Hepatocyte (in vitro differentiated cells): Measurements from ENCODE around the gene FASTK. TPM values are rescaled to one million over a fixed set of nuclear protein-coding genes. Genes with fewer than 3 reads are reported as not detected.

Experiments
- DNase-seq: peaks from one replicate; pipeline ENCODE4 v3.0.0-alpha.2; 2016; ENCODE audit warnings: low spot score
- H2AFZ ChIP-seq: fragments of 200-600 bp; sonication (generic); 2 replicates; pipeline ENCODE4 v1.6.0; 2016; ENCODE audit warnings: antibody characterized with exemption, mild to moderate bottlenecking
- H3K27ac ChIP-seq: fragments of 200-600 bp; sonication (generic); 2 replicates; pipeline ENCODE4 v1.5.1; 2016; ENCODE audit warnings: mild to moderate bottlenecking
- H3K27me3 ChIP-seq: fragments of 200-600 bp; sonication (generic); 2 replicates; pipeline ENCODE4 v1.6.1; 2016
- H3K36me3 ChIP-seq: fragments of 200-600 bp; sonication (generic); replicated peaks from 2 replicates; pipeline ENCODE4 v1.5.1; 2016; ENCODE audit warnings: low read depth; ENCODE audit not compliant: insufficient read depth
- H3K4me1 ChIP-seq: fragments of 200-600 bp; sonication (generic); 2 replicates; pipeline ENCODE4 v1.5.1; 2016; ENCODE audit warnings: mild to moderate bottlenecking, moderate library complexity; ENCODE audit not compliant: insufficient read depth
- H3K4me2 ChIP-seq: fragments of 200-600 bp; sonication (generic); 2 replicates; pipeline ENCODE4 v1.6.0; 2016
- H3K4me3 ChIP-seq: fragments of 200-600 bp; sonication (generic); 2 replicates; pipeline ENCODE4 v1.5.1; 2016; ENCODE audit warnings: mild to moderate bottlenecking
- H3K79me2 ChIP-seq: fragments of 200-600 bp; sonication (generic); 2 replicates; pipeline ENCODE4 v1.6.0; 2017; ENCODE audit warnings: mild to moderate bottlenecking
- H3K9me2 ChIP-seq: fragments of 200-600 bp; sonication (generic); replicated peaks from 2 replicates; pipeline ENCODE4 v1.6.0; 2017; ENCODE audit warnings: mild to moderate bottlenecking; ENCODE audit not compliant: insufficient read depth
- H3K9me3 ChIP-seq: fragments of 200-600 bp; sonication (generic); 2 replicates; pipeline ENCODE4 v1.5.1; 2016; ENCODE audit warnings: low read depth, mild to moderate bottlenecking
- H4K20me1 ChIP-seq: fragments of 200-600 bp; sonication (generic); 2 replicates; pipeline ENCODE4 v1.6.0; 2016; ENCODE audit warnings: mild to moderate bottlenecking; ENCODE audit not compliant: insufficient read depth, poor library complexity, severe bottlenecking
- CTCF ChIP-seq: fragments of 200-600 bp; sonication (generic); IDR thresholded peaks from 2 replicates; pipeline ENCODE4 v1.5.1; 2016; ENCODE audit warnings: antibody characterized with exemption, mild to moderate bottlenecking; ENCODE audit not compliant: poor library complexity
- EZH2 ChIP-seq: fragments of 200-600 bp; sonication (generic); IDR thresholded peaks from 2 replicates; pipeline ENCODE4 v1.6.1; 2016; ENCODE audit warnings: antibody characterized with exemption, mild to moderate bottlenecking, borderline replicate concordance
- EZH2phosphoT487 ChIP-seq: fragments of 200-600 bp; sonication (generic); IDR thresholded peaks from one replicate; pipeline ENCODE4 v1.6.1; 2018; ENCODE audit warnings: antibody characterized with exemption, mild to moderate bottlenecking, low read depth, moderate library complexity; ENCODE audit not compliant: unreplicated experiment, severe bottlenecking
- WGBS: methylation state at CpG from one replicate; pipeline ENCODE4 v1.1.6; 2016; ENCODE audit warnings: low lambda C conversion rate; ENCODE audit errors: missing lambda C conversion rate; 5-methylcytosine and 5-hydroxymethylcytosine counted together
- polyA plus RNA-seq: library from polyadenylated mRNA; unstranded; fragments of >200 nt; fragmentation: Nextera tagmentation; extraction: Ambion mirVana; gene quantifications from 2 replicates; pipeline ENCODE4 v1.2.1, GENCODE V29; 2016
- total RNA-seq: library from RNA; depleted of rRNA; stranded (reverse); fragments of >200 nt; gene quantifications from 2 replicates; pipeline ENCODE4 v1.2.3, GENCODE V29; 2014

FASTK gene
- total and polyA plus RNA-seq, 2 experiments from 2014 or later: 105 to 193 TPM

- no peaks in the 10 kb centered on the region for H3K9me3 ChIP-seq
- peaks cover 44% of the 10 kb centered on the region for H3K4me1 ChIP-seq
- TF ChIP-seq EZH2phosphoT487 (no peak), EZH2 (no peak), CTCF (no peak)
- H3K27ac ChIP-seq: peak overlapping the region; percentile 97
- H3K36me3 ChIP-seq: no peaks in the 10 kb centered on the region
- peak overlapping the region; percentile 88 for H3K4me2 ChIP-seq
- no peaks in the 10 kb centered on the region for H3K9me2 ChIP-seq
- peak; percentile 56 for DNase-seq
- H3K27me3 ChIP-seq: no peaks in the 10 kb centered on the region
- H2AFZ ChIP-seq: no peak overlapping the region
- peaks cover 53% of the 10 kb centered on the region for H3K79me2 ChIP-seq
- peaks cover 27% of the 10 kb centered on the region for H4K20me1 ChIP-seq
- 16% methylated on average over 20 of the region's 21 CpGs for WGBS
- H3K4me3 ChIP-seq: peak overlapping the region; percentile 94
Measured at GRCh38 chr7:151060416-151061212, 20.0 kb downstream of the FASTK start.

DNA sequence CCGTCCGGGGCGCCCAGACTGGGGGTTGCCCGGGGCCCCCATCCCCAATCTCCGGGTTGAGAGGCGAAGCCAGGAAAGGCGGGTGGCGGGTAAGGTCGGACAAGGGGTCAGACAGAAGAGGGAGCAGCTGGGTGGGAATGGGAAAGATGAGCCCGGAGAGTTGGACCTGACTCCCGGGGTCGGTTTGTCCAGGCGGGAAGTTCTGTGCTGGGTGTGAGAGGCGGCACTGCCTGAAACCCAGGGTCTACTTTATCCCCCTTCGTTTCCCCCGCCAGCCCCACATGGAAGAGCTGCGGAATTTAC lies 20.5 kb downstream of the FASTK start:
- Histone ChIP-seq H2AFZ (peak overlapping the region; percentile 50), H3K9me2 (no peaks in the 10 kb centered on the region), H3K27me3 (no peaks in the 10 kb centered on the region), H3K9me3 (no peaks in the 10 kb centered on the region), H3K27ac (peak overlapping the region; percentile 97), H3K4me2 (peak overlapping the region; percentile 88), H3K36me3 (no peaks in the 10 kb centered on the region), H3K4me3 (peak overlapping the region; percentile 94), H3K79me2 (peaks cover 48% of the 10 kb centered on the region), H3K4me1 (peaks cover 44% of the 10 kb centered on the region), H4K20me1 (peaks cover 27% of the 10 kb centered on the region)
- under 1% methylated on average over 13 of the region's 17 CpGs for WGBS
- no peak for DNase-seq
- TF ChIP-seq EZH2phosphoT487: no peak

- peak within 1 kb of the TSS; percentile 50 for H2AFZ ChIP-seq
- peaks cover 44% of the 10 kb centered on the region for H3K4me1 ChIP-seq
Measured at GRCh38 chr7:151059367-151060112, 21.1 kb downstream of the FASTK start, which contains the start of gene SLC4A2. SLC4A2 (plus strand) TSS chr7:151059589; CDS start chr7:151061988, 2,399 bp downstream.

More at GRCh38 chr7:151059367-151060112, 21.1 kb downstream of the FASTK start, which contains the start of gene SLC4A2:
- peak; percentile 90 for DNase-seq
- WGBS: 0% methylated on average over 2 of the region's 75 CpGs
- Histone ChIP-seq H4K20me1 (peaks cover 24% of the 10 kb centered on the region), H3K36me3 (no peaks in the 10 kb centered on the region), H3K79me2 (peaks cover 44% of the 10 kb centered on the region), H3K27ac (peak within 1 kb of the TSS; percentile 97), H3K4me3 (peak within 1 kb of the TSS; percentile 94), H3K9me2 (no peaks in the 10 kb centered on the region), H3K27me3 (no peaks in the 10 kb centered on the region), H3K9me3 (no peaks in the 10 kb centered on the region), H3K4me2 (peak within 1 kb of the TSS; percentile 88)
- TF ChIP-seq CTCF (peak; percentile 60), EZH2phosphoT487 (no peak), EZH2 (no peak)
